ENCODE results near the gene HTR7. TPM values are rescaled to one million over a fixed set of nuclear protein-coding genes. Genes with fewer than 3 reads are reported as not detected.
A peak's percentile ranks its signal among the peaks of the same experiment; 100 is the strongest.

The HTR7 gene
- total and polyA plus RNA-seq, 9 of the 15 experiments (the other 6 are each of a cell fraction or from before 2014, with no cell fraction given) = 0.07 to 0.33 (median 0.18) TPM

GRCh38 chr10:90816466-90816865 lies 41.4 kb downstream of the HTR7 start:
- TF ChIP-seq DNMT1 (IDR thresholded peaks at IDR 0.05) (no peak), NUFIP1 (IDR thresholded peaks at IDR 0.05; ENCODE audit: partially characterized antibody) (no peak), FOXJ3 (CRISPR knock-in tag; IDR thresholded peaks at IDR 0.05) (no peak), BACH1 (tag; IDR thresholded peaks at IDR 0.05) (no peak), CREBBP (IDR thresholded peaks at IDR 0.05; ENCODE audit: low read depth, low read length) (no peak), ZKSCAN8 (CRISPR knock-in tag; IDR thresholded peaks at IDR 0.05) (no peak)
- ATAC-seq = no peak
- intact Hi-C loops (cut with micrococcal nuclease) = no loop called here
- H3K36me3 ChIP-seq (ENCODE audit: control insufficient read depth, insufficient read depth, low read length) = no peaks in the 10 kb centered on the region
- FAIRE-seq = no peak
- peak overlapping the region; percentile 69; the same call in 1 of the 2 replicates for H2AFZ ChIP-seq (ENCODE audit: low read depth, low read length)
- H3K9me1 ChIP-seq (ENCODE audit: control insufficient read depth, insufficient read depth, low read length) = no peaks in the 10 kb centered on the region
- WGBS (ENCODE audit: insufficient coverage, low coverage, missing lambda C conversion rate) = 45% methylated on average over 5 of the region's 5 CpGs
- in situ Hi-C loops (cut with MboI) = no loop called here
- ChIA-PET CTCF (ENCODE audit: low intra/inter-chr PET ratio) (no interaction called here), POLR2A (no interaction called here)
- H3K4me1 ChIP-seq (replicated peaks in 1 of 2; ENCODE audit: control insufficient read depth in 2 of 2, insufficient read depth in 2 of 2, low read length in 2 of 2) = no peaks in the 10 kb centered on the region
- H3K4me3 ChIP-seq = no peak overlapping the region
- no peak overlapping the region for H3K4me2 ChIP-seq (ENCODE audit: insufficient read depth, low read length)
- DNase-seq (ENCODE audit: extremely low read depth in 1 of 4, low spot score in 3 of 4) = no peak
- no TSS peak for BruUV-seq (replicated peaks)
- no peak overlapping the region for H3K9ac ChIP-seq (ENCODE audit: insufficient read depth in 1 of 2, low read depth in 2 of 2, low read length in 2 of 2)
- H3K9me3 ChIP-seq (replicated peaks; ENCODE audit: control insufficient read depth, insufficient read depth, low read depth, low read length) = no peaks in the 10 kb centered on the region
- no peaks in the 10 kb centered on the region for H4K20me1 ChIP-seq (replicated peaks; ENCODE audit: control insufficient read depth, insufficient read depth, low read length)
- no peaks in the 10 kb centered on the region for H3K27me3 ChIP-seq (ENCODE audit: control insufficient read depth in 2 of 2, insufficient read depth in 2 of 2, low read length in 2 of 2)
- H3K79me2 ChIP-seq (ENCODE audit: control insufficient read depth, insufficient read depth, low read length) = no peaks in the 10 kb centered on the region
- no peak overlapping the region for H3K27ac ChIP-seq (ENCODE audit: extremely low read depth, low read depth, low read length)

GRCh38 chr10:90813594-90814365 lies 44.1 kb downstream of the HTR7 start:
- 45% methylated on average over 7 of the region's 7 CpGs for WGBS (ENCODE audit: insufficient coverage, low coverage, missing lambda C conversion rate)

More at GRCh38 chr10:90813594-90814365, 44.1 kb downstream of the HTR7 start:
- Histone ChIP-seq H2AFZ (ENCODE audit: low read depth, low read length) (no peak overlapping the region), H3K9me1 (ENCODE audit: control insufficient read depth, insufficient read depth, low read length) (no peaks in the 10 kb centered on the region), H4K20me1 (replicated peaks; ENCODE audit: control insufficient read depth, insufficient read depth, low read length) (no peaks in the 10 kb centered on the region), H3K4me3 (no peak overlapping the region), H3K27ac (ENCODE audit: extremely low read depth, low read depth, low read length) (no peak overlapping the region), H3K4me1 (replicated peaks in 1 of 2; ENCODE audit: control insufficient read depth in 2 of 2, insufficient read depth in 2 of 2, low read length in 2 of 2) (no peaks in the 10 kb centered on the region), H3K9me3 (replicated peaks; ENCODE audit: control insufficient read depth, insufficient read depth, low read depth, low read length) (no peaks in the 10 kb centered on the region), H3K79me2 (ENCODE audit: control insufficient read depth, insufficient read depth, low read length) (no peaks in the 10 kb centered on the region), H3K4me2 (ENCODE audit: insufficient read depth, low read length) (no peak overlapping the region), H3K36me3 (ENCODE audit: control insufficient read depth, insufficient read depth, low read length) (no peaks in the 10 kb centered on the region), H3K27me3 (ENCODE audit: control insufficient read depth in 2 of 2, insufficient read depth in 2 of 2, low read length in 2 of 2) (no peaks in the 10 kb centered on the region), H3K9ac (ENCODE audit: insufficient read depth in 1 of 2, low read depth in 2 of 2, low read length in 2 of 2) (no peak overlapping the region)
- BruUV-seq (replicated peaks) = no TSS peak
- ATAC-seq (no peak), DNase-seq (ENCODE audit: extremely low read depth in 1 of 4, low spot score in 3 of 4) (no peak), FAIRE-seq (no peak)
- CTCF ChIA-PET (ENCODE audit: low intra/inter-chr PET ratio) = no interaction called here
- POLR2A ChIA-PET = interaction anchor here (0.6 kb wide), 2 partner anchors 36 to 936 kb away, joined by 3 read pairs; no protein-coding TSS in a partner anchor
- in situ Hi-C loops (cut with MboI) (no loop called here), intact Hi-C loops (cut with micrococcal nuclease) (no loop called here)
- TF ChIP-seq IRF1 (CRISPR knock-in tag; IDR thresholded peaks at IDR 0.05; ENCODE audit: borderline replicate concordance) (no peak), MEF2D (tag; conservative IDR thresholded peaks at IDR 0.05; ENCODE audit: low read depth) (no peak), ZNF780A (CRISPR knock-in tag; IDR thresholded peaks at IDR 0.05) (no peak), SPI1 (IDR thresholded peaks at IDR 0.05; ENCODE audit: borderline replicate concordance, low read depth, low read length) (no peak), PML (IDR thresholded peaks at IDR 0.05; ENCODE audit: low read length) (no peak), CCAR2 (IDR thresholded peaks at IDR 0.05; ENCODE audit: low read depth, low read length) (no peak), ZNF239 (CRISPR knock-in tag; IDR thresholded peaks at IDR 0.05) (no peak), FOXA3 (CRISPR knock-in tag; conservative IDR thresholded peaks at IDR 0.05 in 1 of 2, IDR thresholded peaks at IDR 0.05 in 1 of 2) (no peak)

Measured in K562 (cell line).